ENCODE data around the gene SLC38A10.
"Not testable (repeated sequence)": the region's sequence is repeated elsewhere in the genome, so short reads cannot be mapped to it uniquely, and the experiment has no call there.

The SLC38A10 gene

DNA sequence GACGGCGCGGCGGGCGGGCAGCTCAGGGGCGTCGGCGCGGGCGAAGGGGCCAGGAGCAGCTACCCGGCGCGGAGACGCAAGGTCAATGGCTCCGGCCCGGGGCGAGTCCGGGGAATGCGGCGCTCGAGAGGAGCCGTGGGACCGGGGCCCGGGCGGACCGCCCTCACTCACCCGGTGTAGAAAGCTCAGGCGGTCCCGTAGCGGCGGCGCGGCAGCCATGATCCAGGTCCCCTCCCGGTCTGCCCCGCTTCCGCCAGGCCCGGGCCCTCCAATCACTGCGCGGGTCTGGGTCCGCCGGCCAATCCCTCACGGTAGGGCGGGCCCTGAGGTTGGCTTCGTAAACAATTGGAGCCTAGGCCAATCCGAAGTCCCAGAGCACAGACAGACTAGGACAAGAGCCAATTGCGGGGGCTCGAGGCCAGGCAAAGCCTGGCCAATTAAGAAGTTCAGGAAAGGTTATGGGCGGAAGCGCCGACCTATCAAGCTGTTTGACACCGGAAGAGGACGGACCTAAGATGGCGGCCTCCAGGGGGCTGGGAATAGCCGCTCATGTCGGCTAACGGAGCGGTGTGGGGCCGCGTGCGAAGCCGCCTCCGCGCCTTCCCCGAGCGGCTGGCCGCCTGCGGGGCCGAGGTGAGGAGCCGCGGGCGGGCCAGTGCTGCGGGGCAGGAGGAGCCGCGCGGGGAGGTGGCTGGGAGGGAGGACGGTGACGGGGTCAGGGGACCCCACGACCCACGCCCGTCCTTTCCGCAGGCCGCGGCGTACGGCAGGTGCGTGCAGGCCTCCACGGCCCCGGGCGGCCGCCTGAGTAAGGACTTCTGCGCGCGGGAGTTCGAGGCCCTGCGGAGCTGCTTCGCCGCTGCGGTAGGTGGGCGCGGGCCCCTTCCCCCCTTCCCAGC is 56.0 kb downstream of the SLC38A10 start, which contains the start of the genes NDUFAF8 and TEPSIN:
Gene NDUFAF8, plus strand, starts transcription at position 504 of the 899 bp plus-strand sequence. Its CDS starts 46 bp downstream, at position 550.
Gene TEPSIN, minus strand, starts transcription at position 241 of the 899 bp plus-strand sequence. Its CDS starts 22 bp downstream, at position 219.
- DNase-seq = peak; percentile 100

DNA sequence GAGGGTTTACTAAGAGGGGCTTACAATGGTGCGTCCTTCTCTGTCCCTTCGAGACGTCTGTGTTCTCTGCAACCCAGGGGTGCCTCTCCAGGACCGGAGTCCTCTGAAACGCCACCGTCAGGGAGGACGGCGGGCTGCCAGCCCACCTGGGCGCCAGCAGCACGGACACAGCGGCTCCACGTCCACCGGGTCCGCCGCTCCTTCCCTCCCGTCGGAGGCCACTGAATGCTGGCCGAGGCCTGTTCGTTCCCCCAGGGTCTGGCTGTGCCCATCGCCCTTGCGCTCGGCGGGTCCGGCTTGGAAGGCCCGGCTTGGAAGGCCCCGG is 56.7 kb downstream of the SLC38A10 start:
- DNase-seq = no peak

DNA sequence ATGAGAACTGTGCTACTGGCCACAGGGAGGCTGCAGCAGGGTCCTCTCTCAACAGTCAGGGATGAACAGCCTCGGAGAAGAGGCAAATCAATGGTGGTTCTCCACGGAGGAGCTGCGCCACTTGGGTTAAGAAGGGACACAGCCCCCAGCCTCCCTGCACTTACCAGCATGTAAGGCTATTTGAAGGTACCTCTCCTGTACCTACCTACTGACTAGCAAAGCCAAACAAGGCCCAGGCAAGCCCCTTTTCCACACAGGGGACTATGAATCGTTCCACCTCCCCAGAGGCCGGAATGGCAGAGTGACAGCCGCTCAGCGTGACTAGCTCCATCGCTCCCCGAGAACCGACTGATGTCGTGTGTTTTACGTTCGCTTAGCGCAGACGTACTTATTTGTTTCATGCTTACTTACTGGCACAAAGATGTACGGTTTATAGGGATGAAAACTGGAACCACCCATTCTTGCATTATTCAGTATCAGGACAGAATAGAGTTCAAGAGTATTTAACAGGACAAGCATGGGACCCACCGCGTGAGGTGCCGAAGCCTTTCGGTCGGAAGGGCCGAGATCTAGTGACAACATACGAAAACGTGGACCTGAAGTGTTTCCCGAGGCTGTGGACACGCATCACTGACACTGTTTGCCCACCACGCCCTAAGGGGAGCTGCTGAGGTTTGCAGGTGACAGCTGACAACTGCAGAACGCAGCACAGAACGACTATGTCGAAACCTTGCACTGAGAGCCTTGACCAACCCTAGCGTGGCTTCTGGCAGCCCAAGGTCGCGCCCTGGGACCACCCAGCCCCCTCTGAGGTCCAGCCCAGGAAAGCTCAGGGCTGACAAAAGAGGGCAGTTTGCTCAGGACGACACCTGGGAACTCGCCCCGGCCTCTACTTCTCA is 57.3 kb downstream of the SLC38A10 start:
- DNase-seq = no peak

DNA sequence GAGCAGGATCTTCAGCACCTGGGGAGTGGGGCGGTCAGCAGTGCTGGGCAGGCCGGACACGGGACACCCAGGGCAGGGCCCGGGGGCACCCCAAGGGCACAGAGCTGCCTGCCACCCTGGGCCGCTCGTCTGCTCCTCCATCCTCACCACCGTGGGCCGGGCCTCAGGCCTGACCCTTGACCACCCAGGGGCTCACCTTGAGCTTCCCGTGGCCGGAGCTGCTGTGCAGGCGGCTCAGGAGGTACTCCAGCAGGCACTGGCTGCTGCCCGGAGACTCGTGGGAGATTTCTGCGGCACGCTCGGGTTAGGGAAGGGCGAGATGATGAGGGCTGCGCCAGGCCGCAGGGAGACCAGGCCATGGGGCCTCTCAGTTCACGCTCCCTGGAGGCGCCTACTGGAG is 58.3 kb downstream of the SLC38A10 start:
- no peak for DNase-seq

DNA sequence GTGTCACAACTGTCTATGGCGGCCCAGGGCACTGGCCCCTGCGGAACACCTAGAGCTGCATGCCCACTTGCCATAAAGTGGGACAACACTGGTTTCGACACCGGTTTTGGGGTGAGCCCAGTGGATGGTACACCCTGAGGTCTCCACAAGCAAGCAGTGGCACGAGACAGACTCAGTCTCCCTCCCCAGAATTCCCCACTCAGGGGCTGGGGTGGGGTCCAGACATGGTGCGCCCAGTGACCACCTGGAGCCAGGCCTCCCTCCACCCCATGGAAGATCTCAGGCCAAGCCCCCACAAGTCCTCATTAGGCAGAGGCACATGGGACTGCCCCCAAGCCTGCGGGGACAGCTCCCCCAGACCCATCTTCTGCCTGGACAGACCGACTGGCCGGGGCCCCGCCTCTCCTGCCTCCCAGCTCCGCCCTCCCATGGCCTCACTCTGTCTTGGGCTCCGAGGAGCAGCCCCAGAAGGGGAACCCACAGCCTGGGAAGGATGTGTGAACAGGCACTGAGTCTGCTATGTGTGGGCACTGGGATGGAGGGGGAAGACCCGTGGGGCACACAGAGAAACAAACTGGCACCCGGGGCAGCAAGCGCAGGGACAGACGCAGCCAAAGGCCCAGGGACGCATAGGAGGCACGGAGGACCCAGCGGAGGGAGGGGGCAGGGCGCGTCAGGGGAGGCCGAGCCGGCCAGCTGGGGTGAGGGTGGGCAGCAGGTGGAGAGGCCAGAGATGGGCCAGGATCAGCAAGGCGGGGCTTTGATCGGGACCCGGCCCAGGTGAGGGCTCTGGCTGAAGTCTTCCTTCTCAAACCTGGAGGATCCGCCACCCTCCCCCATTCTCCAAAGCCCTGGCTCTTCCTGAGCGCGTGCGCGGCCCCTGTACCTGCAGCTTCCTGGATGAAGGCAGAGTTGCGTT is 59.0 kb downstream of the SLC38A10 start:
- no peak for DNase-seq

DNA sequence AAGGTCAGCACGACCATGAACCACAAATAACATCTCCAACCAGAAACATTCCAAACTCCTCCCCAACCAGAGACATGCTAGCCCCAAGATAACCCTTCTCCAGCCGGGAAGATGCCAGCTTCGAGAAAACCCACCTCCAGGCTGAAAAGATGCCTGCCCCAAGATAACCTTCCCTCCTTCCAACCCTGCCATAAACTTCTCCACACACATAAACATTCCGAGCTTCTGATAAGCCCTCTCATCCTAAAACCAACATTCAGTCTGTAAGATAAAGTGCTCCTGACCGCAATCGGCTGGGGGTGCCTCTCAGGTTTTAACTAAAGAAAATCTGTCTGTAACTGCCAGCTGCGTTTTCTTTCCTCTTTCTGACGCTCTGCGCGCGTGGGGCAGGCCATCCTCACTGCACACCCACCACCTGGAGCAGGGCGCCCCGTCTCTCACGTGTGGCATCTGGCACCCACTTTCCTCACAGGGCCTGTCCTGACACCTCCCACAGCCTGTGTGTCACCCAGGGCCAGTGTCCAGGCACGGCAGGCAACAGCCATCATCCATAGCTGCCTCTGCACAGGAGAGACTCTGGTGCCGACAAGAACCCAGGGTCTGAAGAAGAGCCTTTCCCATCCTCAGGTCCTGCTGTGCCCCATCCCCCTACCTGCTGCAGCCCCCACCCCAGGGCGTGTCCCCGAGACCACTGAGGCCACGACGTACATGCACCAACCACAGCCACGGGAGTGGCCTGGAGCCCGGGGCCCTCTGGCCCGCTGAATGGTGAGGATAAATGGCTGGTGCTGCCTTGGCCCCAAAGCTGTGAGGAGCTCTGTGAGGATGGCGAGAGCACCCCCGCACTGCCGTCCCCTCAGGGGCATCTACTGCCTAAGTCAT is 59.9 kb downstream of the SLC38A10 start:
- no peak for DNase-seq

DNA sequence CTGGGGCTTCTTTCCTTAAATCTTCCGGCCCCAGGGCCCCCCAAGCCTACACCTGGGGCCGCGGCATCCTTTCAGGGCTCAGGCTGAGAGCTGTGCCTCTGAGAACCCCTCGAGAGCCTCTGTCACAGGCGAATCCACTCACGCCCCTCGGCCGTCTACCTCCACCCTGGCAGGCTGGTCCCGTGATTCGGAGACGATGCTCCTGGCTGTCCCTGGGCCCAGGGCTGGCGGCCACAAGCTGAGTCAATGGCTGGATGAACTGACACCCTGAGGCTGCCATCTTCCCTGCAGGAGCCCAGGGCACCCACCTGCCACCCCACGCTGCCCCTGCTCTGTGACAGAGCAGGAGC is 60.6 kb downstream of the SLC38A10 start:
- DNase-seq = no peak

DNA sequence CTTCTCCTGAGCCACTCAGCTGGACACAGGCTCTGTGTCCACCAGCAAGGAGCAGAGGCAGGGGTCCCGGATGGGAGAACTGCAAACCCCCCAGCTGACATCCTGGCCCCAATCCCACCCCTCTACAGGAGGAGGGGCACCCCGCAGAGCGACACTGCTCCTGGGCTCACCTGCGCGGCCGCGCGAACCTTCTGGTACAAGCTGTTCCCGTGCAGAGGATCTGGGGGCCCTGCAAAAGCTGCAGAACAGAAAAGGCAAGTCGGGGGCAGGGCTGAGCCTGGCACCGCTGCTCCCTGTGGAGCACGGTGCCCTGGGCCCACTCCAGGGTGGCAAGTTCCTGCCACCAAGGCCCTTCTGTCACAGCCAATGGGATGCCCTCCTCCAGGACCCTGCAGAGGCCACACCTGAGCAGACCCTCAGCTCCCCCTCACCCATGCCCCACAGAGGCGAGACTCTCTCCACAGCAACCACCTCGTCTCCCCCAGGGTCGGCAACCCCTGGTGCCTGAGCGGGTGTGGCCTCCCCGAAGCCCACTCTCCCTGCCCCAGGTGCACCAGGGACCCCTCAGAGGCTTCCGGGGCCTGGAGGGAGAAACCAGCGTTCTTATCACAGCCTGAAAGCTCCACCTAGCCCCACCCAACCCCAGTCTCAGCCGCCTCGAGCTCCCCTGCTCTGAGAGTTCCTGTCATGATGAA is 61.1 kb downstream of the SLC38A10 start:
- no peak for DNase-seq

DNA sequence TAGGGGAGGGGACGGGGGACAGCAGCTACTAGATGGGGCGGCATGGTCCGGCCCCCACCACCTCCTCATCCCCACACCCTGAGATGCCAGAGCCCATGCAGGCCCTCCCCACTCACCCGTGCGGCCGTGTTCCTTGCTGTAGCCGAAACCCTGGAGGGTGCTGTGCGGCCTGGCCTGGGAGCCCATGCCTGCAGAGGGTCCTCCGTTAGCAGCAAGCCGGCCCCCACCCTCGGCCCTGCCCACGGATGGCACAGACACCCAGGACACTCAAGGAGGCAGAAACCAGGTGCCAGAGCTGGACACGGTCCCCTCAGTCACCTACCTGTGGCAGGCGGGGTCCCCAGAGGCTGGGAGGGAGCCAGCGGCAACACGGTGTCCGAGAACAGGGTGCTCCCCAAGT is 61.8 kb downstream of the SLC38A10 start:
- DNase-seq = no peak

DNA sequence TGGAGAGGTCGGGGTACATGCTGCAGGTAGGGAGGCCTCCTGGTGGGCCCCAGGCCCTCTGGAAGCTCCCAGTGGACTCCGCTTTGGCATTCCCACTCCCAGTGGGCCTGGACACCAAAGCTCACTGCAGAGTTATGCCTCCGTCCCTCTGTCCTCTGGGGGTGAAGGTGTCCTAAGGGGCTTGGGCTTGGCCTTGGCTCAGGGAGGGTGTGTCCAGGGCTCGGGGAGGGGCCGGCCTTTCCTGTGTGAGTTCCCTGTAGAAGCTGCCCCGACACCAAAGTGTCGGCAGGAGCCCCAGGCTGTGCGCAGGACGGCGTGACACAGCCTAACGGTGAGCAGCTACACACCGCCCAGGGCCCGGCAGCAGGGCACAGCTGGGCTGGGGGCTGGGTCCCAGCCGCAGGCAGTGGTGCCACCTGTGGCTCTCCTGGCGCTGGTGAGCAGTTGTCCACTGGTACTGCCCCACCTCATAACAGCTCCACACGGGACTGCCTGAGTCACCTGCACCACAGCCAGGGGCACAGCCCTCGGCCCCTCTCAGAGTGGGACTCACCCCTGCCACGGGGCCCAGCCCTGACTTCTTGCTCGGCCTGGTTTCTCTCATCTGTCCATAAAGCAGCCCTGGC is 62.4 kb downstream of the SLC38A10 start:
- DNase-seq = no peak

DNA sequence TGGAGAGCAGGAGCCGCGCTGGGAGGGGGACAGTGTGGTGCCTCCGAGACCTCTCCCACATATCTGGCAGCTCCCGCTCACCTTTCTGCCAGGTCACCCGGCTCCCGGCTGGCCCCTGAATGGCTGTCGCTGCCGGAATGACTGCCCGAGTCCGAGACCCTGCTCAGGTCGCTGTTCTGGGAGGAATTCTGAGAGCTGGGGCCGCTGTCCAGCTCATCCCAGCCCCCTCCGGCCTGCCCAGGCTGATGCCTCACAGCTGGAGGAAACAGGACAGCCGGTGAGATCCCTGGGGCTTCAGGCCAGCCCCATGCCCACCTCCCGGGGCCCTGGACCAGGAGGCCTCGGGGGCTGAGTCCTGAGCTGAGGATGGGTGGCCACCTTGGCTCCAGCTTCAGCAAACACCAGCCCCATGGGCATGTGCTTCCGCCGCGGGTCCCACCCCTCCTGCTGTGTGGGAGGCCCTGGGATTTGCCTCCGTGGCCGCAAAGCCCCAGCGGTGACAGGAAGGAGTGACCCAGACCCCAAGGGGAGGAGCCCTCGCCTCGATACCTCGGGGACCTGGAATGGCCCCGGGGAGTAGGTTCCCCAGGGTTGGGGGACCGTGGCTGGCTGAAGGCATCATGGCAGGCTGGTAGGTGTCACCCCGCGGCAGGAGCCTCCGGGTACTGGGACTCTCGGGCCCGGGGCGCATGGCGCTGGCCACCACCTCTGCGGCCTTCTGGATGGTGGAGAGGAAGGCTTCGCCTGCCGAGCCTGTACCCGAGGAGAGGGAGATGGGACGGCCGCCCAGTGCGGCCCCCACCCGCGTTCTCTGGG is 63.1 kb downstream of the SLC38A10 start:
- DNase-seq = no peak

DNA sequence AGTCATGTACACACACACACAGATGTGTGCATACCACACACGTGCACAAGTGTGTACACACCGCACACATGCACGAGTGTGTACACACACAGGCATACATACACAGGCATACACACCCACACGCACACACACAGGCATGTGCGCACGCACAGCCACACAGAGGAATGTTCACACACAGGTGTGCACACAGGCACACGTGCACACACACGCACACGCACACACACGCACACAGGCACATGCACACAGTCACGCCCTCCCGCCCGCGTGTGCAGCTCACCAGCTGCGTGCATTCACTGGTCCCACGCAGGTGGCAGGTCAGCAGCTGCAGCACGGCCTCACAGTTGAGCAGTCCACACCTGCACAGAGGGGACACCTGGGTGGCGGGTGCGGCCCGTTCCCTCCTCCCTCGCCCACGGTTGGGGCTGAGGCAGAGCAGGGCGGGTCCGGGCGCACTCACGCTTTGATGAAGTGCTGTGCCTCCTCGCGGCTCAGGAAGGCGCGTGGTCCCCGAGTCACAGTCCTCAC is 63.9 kb downstream of the SLC38A10 start:
- no peak for DNase-seq

DNA sequence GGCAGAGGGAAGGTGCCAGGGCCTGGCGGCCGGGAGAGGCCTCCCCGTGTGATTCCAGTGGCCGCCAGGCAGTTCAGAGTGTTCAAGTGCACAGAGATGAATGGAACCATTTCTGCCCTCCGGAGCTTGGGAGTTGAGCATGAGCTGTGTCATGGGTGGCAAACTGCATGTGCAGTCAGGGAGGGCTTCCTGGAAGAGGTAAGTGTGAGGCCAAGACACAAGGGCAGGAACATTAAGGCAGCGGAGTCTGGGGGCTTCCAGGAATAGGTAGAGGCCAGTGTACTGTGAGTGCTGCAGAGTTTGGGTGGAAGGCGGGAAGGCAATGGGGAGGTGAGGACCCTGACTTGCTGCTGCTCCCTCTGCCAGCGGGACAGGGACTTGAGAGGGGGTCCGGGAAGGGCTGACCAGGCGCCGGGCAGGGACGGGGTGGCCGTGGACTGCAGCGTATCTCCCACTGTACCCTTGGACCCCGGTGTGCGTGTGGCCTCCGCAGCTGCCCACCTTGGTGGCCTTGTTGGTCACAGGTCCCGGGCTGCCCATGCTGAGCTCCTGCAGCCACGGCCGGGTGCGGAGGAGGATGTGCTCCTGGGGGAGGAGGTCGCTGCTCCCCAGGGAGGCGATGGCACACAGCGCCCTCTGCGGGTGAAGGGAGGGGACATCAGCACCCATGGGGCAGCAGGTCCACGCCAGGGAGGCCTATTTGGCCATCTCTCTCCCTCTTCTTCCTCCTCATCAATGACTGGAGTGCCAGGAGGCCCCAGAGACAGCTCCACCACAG is 64.9 kb downstream of the SLC38A10 start:
- DNase-seq = no peak

DNA sequence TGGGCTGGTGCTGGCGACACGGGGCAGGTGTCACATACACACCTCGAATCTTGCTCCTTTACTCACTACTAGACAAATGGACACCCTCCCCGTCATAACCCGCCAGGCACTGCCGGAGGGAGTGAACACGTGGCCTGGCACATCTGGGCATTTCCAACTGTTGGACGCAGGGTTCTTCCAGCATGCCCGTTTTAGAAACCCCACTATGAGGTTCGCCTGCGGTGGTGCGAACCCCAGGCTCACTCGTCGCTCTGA is 65.5 kb downstream of the SLC38A10 start:
- DNase-seq = no peak

DNA sequence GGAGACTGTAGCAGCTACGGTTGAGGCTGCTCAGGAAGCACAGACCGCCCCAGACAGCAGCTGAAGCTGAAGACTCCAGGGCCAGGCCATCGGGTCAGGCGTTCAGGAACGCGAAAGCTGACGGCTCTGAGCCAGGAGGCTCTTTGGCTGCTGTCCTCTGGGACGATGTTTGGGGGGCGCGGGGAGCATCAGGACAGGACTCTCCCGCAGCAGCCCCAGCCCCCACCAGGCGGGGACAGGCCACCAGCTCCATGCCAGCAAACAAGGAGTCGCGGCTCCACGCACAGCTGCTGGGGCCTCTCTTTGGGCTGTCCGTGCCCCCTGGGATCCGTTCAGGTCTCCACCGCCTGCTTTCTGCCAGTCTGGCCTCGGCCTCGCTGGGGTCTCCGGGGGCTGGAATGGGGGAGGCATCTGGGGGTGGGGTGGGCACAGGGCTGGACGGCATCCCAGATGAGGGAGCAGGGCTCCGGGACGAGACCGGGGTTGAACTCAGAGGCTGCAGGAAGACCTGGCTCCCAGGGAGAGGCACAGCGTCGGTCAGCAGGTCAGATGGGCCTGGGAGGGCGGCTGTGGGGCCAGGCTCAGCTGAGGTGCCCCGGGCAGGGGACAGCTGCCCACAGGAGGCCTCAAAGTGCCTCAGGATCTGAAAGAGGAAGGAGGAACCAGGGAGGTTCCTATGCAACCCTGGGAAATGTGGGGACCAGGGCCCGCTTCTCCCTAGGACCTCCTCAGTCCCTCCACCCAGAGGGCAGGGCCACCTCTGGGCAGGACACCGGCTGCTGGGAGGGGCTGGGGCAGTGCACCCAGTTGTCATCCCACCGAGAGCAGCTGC is 66.1 kb downstream of the SLC38A10 start:
- DNase-seq = no peak

DNA sequence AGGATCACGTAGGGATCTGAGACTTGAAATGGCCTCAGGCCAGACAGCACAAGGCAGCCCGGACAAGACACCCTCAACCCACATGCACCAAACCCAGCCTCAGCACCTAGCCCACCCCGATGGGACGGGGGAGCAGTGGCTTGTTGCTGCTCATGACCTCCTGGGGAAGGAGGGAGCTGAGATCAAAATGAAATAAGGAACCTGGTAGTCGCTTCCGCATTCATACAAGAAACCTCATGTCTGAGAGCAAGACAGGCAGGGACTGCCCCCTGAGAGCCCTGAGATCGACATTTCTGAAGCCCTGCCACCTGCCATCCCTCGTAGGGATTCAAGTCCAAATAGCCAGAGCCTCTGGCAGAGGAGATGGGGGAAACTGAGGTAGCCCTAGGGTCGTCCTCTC is 66.7 kb downstream of the SLC38A10 start:
- peak; percentile 74 for DNase-seq

DNA sequence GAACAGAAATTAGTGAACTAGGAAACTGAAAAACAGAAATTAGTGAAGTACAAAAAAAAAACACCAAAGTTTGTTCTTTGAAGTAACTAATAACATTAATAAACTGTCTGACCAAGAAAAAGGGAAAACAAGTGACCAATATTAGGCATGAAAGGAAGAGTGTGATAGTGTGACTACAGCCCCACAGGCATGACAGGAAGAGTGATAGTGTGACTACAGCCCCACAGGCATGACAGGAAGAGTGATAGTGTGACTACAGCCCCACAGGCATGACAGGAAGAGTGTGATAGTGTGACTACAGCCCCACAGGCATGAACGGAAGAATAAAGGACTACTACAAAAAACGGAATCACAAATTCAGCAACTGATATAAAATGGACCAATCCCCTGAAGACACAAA is 67.5 kb downstream of the SLC38A10 start:
- not testable (repeated sequence) for DNase-seq

DNA sequence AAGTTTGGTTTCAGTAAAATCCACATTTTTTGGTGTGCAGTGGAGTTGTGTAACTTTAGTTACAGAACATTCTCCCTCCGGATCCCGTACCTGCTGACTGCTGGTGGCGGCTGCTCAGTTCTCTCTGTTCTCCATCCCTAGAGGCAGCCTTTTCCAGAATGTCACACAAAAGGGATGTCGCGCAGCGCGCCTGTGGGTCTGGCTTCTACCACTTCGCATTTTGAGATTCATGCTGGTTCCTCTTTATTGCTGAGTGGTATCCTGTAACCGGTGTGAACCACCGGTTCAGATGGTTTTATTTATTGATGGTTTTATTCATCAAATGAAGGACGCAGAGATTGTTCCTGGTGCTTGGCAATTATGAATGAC is 71.4 kb downstream of the SLC38A10 start:
- peak; percentile 21 for DNase-seq
